GM19397 (cell line): Measurements from ENCODE around the gene F11R.
"Not testable (repeated sequence)": the region's sequence is repeated elsewhere in the genome, so short reads cannot be mapped to it uniquely, and the experiment has no call there.

Source experiments
- ATAC-seq: cut with Tn5 transposase; IDR thresholded peaks from one replicate; pipeline ENCODE4 v1.9.1; 2021; ENCODE audit warnings: mild to moderate bottlenecking, moderate library complexity; ENCODE audit not compliant: unreplicated experiment

F11R gene

GRCh38 chr1:161044908-161045735, 24.2 kb upstream of the F11R start:
- peak; percentile 36 for ATAC-seq

- ATAC-seq, result no peak
These were observed 23.6 kb upstream of the F11R start for GRCh38 chr1:161044535-161044907.

DNA sequence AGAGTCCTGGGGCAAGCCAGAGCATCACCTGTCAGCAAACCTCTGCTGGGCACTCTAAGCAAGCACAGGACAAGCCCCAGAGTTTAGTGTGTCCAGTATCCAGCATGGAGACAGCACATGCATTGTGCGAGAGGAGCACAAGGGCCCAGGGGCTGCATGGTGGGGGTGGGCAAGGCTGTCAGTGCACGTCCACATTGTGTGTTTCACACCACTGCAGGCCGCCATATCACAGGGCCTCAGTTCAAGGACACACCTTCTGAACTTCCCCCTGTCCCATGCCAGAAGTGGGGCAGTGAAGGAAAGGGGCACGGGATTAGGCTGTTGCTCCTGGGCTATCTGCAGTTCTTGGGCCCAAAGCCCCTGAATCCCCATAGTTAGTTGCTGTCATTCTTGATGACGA, 18.6 kb upstream of the F11R start:
- ATAC-seq, result no peak

GRCh38 chr1:161039154-161039545, 18.2 kb upstream of the F11R start:
- ATAC-seq, result no peak

GRCh38 chr1:161038523-161039153, 17.7 kb upstream of the F11R start, which contains the start of gene TSTD1:
Gene TSTD1 (minus strand): TSS chr1:161038964. CDS start chr1:161038889, 75 bp downstream.
- peak; percentile 92 for ATAC-seq

DNA sequence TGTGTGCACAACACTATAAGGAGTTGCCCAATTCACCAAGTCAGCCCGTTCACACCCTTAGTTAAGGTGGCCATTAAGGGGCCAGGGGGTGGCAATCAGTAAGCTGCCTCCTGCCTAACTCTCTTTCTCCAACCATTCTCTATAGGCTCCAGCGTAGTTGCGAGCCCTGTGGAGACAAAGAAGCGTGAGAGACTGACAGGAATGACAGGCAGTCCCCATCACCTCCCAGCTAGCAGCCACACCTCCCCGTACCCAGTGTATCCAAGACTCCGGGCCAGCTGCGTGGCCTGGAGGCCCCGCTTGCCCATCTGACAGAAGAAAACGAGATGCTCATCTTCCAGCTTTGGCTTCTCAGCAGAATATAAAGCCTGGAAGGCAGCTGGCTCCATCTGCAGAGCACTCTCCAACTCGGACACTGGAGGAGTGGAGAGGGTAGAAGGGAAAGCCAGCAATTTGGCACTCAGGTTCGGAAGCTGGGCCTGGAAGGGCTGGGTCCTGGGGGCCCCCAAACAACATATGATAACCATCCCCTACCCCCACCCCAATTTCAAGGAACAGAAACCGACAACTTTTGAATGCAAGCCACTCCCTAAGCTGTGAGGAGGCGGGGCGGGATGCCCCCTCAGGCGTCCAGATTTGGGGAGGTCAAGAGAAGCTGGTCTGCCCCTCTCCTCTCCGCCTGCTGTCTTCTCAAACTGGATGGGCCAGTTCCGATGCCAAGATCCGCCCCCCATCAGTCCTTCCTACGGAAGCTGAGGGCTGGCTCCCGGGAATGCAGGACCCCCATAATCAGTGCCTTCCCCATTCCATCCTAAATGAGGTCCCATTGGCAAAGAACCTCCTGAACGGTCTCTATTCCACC, 16.9 kb upstream of the F11R start:
- ATAC-seq, result no peak

GRCh38 chr1:161033751-161034150, 12.8 kb upstream of the F11R start:
- ATAC-seq, result no peak

DNA sequence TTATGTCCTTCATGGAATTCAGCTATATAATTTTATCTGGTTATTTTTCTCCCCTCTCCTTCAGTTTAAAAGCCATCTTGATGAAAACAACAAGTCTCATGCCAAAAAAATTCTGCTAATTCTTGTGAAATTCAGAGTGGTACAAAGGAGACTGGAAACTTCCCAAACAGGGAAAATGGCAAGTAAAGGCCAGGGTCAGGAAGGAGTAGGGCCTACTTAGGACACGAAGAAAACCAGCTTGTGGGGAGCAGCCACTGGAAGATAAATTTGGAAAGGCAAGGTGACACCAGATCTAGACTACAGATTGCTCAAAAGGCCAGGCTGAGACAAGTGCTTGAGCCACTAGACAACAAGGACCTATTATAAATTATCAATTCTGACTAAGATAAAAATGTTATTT, 11.5 kb upstream of the F11R start:
- ATAC-seq, result no peak

DNA sequence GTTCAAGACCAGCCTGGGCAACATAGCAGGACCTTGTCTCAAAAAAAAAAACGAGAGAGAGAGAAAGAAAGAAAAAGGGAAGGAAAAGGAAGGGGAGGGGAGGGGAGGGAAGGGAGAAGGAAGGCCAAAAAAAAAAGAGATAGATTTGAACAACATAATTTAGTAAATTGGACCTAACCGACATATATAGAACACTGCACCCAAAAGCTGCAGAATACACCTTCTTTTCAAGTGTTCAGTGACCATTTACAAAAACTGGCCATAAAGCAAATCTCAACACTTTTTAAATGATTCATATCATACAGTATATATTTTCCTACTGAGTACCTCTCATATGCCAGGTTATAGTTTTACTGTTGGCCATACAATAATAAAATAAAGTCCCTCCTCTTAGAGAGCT, 10.9 kb upstream of the F11R start:
- no peak for ATAC-seq

GRCh38 chr1:161029466-161029865, 8.5 kb upstream of the F11R start:
- not testable (repeated sequence) for ATAC-seq

DNA sequence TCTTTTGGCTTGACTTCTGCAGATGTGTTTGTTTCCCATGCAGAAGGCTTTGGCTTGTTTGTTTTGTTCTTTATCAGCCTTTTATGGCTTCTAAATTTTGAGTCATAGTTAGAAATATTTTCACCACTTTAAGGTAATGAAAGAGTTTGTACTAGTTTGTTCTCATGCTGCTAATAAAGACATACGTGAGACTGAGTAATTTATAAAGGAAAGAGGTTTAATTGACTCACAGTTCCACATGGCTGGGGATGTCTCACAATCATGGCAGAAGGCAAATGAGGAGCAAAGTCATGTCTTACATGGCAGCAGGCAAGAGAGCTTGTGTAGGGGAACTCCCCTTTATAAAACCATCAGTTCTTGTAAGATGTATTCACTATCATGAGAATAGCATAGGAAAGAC, 6.0 kb upstream of the F11R start:
- ATAC-seq, result not testable (repeated sequence)

DNA sequence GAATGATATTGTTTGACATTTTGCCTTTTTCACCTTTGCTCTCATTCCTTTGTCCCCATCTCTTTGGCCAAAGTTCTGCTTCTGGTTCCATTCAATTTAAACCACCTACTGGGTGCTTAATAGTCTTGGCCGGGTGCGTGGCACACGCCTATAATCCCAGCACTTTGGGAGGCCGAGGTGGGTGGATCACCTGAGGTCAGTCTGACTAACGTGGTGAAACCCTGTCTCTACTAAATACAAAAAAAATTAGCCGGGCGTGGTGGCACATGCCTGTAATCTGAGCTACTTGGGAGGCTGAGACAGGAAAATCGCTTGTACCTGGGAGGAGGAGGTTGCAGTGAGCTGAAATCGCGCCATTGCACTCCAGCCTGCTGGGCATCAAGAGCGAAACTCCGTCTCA, 1.5 kb upstream of the F11R start:
- ATAC-seq, result not testable (repeated sequence)

- no peak for ATAC-seq
These were observed 1.0 kb upstream of the F11R start for GRCh38 chr1:161021970-161022353.

GRCh38 chr1:161021165-161021969, 415 bp upstream of the F11R start:
- peak; percentile 80 for ATAC-seq

GRCh38 chr1:161019751-161020495, 1.0 kb downstream of the F11R start:
- peak; percentile 12 for ATAC-seq

GRCh38 chr1:161019111-161019660, 1.8 kb downstream of the F11R start:
- ATAC-seq, result not testable (repeated sequence)

DNA sequence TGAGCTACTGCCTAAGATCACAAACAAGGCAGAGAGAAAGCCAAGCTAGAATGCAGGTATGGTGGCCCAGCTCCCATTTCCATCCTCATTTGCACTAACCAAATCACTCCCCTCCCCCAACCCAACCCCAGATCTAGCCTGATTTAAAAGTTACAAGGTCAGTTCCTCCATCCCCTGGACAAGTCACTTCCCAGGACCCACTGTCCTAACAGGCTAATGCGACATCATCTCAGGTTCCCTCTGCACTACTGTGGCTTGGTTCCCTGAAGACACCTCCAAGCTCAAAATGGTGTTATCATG, 2.4 kb downstream of the F11R start:
- no peak for ATAC-seq

- ATAC-seq, result no peak
These were observed 3.0 kb downstream of the F11R start for GRCh38 chr1:161017756-161018630.

DNA sequence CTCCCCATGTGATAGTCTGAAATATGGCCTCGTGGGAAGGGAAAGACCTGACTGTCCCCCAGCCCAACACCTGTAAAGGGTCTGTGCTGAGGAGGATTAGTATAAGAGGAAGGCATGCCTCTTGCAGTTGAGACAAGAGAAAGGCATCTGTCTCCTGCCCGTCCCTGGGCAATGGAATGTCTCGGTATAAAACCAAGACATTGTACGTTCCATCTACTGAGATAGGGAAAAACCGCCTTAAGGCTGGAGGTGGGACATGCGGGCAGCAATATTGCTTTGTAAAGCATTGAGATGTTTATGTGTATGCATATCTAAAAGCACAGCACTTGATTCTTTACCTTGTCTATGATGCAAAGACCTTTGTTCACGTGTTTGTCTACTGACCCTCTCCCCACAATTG, 3.8 kb downstream of the F11R start:
- ATAC-seq, result not testable (repeated sequence)
